Activated naive CD4-positive, alpha-beta T cell treated with anti-CD3 and anti-CD28 coated beads, Interleukin-2, amount 10 ng/mL, durations not matched to agents 5 hours and 36 hours (primary cell): ENCODE measurements around the gene PRSS58. TPM values are rescaled to one million over a fixed set of nuclear protein-coding genes. Genes with fewer than 3 reads are reported as not detected.

Experiments used
- total RNA-seq, 2 experiments: library from RNA; stranded (reverse); gene quantifications; one replicate each; pipeline ENCODE4 v1.2.3, GENCODE V29; 2021

Gene PRSS58, protein sequence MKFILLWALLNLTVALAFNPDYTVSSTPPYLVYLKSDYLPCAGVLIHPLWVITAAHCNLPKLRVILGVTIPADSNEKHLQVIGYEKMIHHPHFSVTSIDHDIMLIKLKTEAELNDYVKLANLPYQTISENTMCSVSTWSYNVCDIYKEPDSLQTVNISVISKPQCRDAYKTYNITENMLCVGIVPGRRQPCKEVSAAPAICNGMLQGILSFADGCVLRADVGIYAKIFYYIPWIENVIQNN
- total RNA-seq: not detected

DNA sequence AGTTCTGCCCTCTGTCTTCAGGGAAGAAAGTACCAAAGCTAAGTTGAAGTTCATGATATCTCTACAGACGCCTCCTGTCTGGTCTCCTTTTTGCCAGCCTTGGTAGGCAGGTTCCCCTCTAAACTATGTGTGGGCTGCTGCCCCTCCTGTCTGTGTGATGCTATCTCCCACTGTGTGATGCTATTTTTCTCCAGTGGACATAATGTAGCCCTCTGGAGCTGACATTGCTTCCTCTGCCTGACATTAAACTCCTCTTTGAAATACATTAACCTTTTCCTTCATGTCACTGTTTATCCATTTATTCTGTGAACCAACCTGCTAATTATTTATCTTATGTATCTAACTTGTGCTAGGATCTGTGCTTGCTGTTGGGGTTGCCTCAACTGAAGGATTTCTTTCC lies at the start of gene PRSS58:
PRSS58 (minus strand) TSS at position 101 of the 400 bp plus-strand sequence. CDS start 351 bp downstream, outside the sequence.

Other genes with a start within 250 kb of the PRSS58 start
- gene MGAM2, start 146.3 kb downstream of the PRSS58 start, total RNA-seq: not detected